Endothelial cell of umbilical vein (primary cell): Measurements from ENCODE around the gene BGN.

ENCODE experiments used
- EZH2 ChIP-seq: IDR thresholded peaks from 2 replicates; pipeline ENCODE4 v1.6.1; 2012; ENCODE audit warnings: borderline replicate concordance, low read depth, mild to moderate bottlenecking, moderate library complexity, low read length, inconsistent platforms; ENCODE audit not compliant: severe bottlenecking
- FOS ChIP-seq: IDR thresholded peaks from 2 replicates; pipeline ENCODE4 v1.6.1; 2011; ENCODE audit warnings: mild to moderate bottlenecking, low read length, moderate library complexity, borderline replicate concordance; ENCODE audit not compliant: insufficient read depth
- GATA2 ChIP-seq: IDR thresholded peaks from 2 replicates; pipeline ENCODE4 v1.7.0; 2011; ENCODE audit warnings: low read depth, mild to moderate bottlenecking, moderate library complexity, mixed read lengths, low read length; ENCODE audit not compliant: insufficient read length, insufficient read depth
- JUN ChIP-seq: IDR thresholded peaks from 2 replicates; pipeline ENCODE4 v1.6.1; 2011; ENCODE audit warnings: borderline replicate concordance, low read depth; ENCODE audit not compliant: insufficient read length, insufficient read depth
- MYC ChIP-seq: IDR thresholded peaks from one replicate; pipeline ENCODE4 v1.6.1; 2011; ENCODE audit warnings: mild to moderate bottlenecking, low read depth, low read length
- POLR2A ChIP-seq: IDR thresholded peaks from 2 replicates; pipeline ENCODE4 v1.6.1; 2012; ENCODE audit warnings: low read depth, mild to moderate bottlenecking, control low read depth, low read length
- POLR2AphosphoS5 ChIP-seq: IDR thresholded peaks from 2 replicates; pipeline ENCODE4 v1.6.1; 2012; ENCODE audit warnings: low read depth, mild to moderate bottlenecking, control low read depth, low read length, moderate library complexity; ENCODE audit not compliant: insufficient read depth
- TF ChIP-seq, protein P1 (sequence below), 2 donors: IDR thresholded peaks; 1 replicate in 1 of 2; 2 replicates in 1 of 2; pipeline ENCODE4 v1.5.1; 2011; ENCODE audit warnings: low read length in 2 of 2, mild to moderate bottlenecking in 2 of 2, moderate library complexity in 2 of 2, control low read depth in 1 of 2, inconsistent platforms in 1 of 2, low read depth in 1 of 2; ENCODE audit not compliant: insufficient read depth in 1 of 2; ENCODE audit errors: extremely low read depth in 1 of 2
- TF ChIP-seq, protein P2 (sequence below): IDR thresholded peaks from 2 replicates; pipeline ENCODE4 v1.6.1; 2011; ENCODE audit not compliant: insufficient read depth, insufficient read length

DNA sequence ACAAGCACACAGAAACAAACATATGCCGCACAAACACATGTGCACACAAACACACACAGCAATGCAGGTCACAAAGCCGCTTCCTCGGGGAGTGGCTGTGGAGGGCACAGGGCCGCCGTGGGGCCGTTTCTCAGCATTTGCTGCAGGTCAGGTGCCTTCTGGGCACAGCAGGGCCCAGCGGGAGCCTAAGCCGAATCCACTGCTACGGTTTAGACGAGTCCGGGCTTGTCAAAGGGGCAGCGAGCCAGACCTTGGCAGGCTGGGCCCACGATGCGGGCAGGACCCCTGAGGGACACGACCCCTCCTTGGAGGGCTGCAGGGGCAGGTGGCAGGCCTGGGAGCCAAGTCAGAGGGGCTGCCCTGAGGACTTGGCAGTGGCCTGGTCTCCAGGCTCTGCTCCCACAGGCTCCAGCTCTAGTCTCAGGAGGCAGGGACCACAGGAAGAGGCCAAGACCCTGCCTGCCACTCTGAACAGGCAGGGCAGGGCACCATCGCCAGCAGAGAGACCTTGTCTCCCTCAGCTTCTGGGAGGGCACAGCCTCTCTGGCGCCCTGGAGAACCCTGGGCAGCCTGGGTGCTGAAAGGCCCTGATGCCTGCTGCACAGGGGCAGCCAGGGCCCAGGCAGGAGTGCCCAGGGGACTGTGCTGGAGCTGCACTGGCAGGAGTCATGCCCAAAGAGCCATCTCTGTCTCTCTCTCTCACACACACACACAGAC lies 17.2 kb downstream of the BGN start:
- peak; percentile 53 for TF ChIP-seq POLR2A
- TF ChIP-seq, protein P1, sequence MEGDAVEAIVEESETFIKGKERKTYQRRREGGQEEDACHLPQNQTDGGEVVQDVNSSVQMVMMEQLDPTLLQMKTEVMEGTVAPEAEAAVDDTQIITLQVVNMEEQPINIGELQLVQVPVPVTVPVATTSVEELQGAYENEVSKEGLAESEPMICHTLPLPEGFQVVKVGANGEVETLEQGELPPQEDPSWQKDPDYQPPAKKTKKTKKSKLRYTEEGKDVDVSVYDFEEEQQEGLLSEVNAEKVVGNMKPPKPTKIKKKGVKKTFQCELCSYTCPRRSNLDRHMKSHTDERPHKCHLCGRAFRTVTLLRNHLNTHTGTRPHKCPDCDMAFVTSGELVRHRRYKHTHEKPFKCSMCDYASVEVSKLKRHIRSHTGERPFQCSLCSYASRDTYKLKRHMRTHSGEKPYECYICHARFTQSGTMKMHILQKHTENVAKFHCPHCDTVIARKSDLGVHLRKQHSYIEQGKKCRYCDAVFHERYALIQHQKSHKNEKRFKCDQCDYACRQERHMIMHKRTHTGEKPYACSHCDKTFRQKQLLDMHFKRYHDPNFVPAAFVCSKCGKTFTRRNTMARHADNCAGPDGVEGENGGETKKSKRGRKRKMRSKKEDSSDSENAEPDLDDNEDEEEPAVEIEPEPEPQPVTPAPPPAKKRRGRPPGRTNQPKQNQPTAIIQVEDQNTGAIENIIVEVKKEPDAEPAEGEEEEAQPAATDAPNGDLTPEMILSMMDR (IDR thresholded peaks at IDR 0.05; ENCODE audit: extremely low read depth in 1 of 2, insufficient read depth in 1 of 2, low read depth in 1 of 2, low read length in 2 of 2): no peak
- TF ChIP-seq, protein P2, sequence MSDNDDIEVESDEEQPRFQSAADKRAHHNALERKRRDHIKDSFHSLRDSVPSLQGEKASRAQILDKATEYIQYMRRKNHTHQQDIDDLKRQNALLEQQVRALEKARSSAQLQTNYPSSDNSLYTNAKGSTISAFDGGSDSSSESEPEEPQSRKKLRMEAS: no peak
- TF ChIP-seq FOS: no peak
- TF ChIP-seq EZH2: no peak
- TF ChIP-seq MYC: no peak
- no peak for TF ChIP-seq POLR2AphosphoS5
- TF ChIP-seq GATA2: no peak
- TF ChIP-seq JUN: no peak
